Hematopoietic multipotent progenitor cell (in vitro differentiated cells): ENCODE measurements around the gene POSTN. TPM values are rescaled to one million over a fixed set of nuclear protein-coding genes. Genes with fewer than 3 reads are reported as not detected.

Experiments
- DNase-seq, 3 donors: peaks; one replicate each; pipeline ENCODE4 v3.0.0-alpha.2; 2011 to 2015; ENCODE audit warnings: low read depth in 2 of 3, low spot score in 2 of 3
- total RNA-seq: library from RNA; depleted of rRNA; stranded (reverse); fragments of >200 nt; gene quantifications from one replicate; pipeline ENCODE4 v1.2.3, GENCODE V29; 2012

The POSTN gene, protein sequence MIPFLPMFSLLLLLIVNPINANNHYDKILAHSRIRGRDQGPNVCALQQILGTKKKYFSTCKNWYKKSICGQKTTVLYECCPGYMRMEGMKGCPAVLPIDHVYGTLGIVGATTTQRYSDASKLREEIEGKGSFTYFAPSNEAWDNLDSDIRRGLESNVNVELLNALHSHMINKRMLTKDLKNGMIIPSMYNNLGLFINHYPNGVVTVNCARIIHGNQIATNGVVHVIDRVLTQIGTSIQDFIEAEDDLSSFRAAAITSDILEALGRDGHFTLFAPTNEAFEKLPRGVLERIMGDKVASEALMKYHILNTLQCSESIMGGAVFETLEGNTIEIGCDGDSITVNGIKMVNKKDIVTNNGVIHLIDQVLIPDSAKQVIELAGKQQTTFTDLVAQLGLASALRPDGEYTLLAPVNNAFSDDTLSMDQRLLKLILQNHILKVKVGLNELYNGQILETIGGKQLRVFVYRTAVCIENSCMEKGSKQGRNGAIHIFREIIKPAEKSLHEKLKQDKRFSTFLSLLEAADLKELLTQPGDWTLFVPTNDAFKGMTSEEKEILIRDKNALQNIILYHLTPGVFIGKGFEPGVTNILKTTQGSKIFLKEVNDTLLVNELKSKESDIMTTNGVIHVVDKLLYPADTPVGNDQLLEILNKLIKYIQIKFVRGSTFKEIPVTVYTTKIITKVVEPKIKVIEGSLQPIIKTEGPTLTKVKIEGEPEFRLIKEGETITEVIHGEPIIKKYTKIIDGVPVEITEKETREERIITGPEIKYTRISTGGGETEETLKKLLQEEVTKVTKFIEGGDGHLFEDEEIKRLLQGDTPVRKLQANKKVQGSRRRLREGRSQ
- total RNA-seq = not detected

DNA sequence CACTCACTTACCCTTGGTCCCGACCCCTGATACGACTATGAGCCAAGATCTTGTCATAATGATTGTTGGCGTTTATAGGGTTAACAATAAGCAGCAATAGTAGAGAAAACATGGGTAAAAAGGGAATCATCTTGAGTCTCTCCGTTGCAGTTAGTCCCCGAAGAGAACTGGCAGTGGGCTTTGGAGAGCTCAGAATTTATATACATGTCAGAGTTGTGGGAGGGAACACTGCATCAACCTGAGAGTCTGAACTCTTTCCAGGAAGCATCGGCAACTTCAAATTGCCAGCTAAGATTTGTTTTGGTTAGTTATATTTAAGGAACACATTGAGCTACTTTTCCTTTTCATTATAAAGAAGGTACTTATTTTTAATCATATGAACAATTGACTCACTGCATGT, at the start of gene POSTN:
Gene POSTN (minus strand): TSS at position 172 of the 400 bp plus-strand sequence. CDS start 42 bp downstream, at position 130.
- no peak for DNase-seq

DNA sequence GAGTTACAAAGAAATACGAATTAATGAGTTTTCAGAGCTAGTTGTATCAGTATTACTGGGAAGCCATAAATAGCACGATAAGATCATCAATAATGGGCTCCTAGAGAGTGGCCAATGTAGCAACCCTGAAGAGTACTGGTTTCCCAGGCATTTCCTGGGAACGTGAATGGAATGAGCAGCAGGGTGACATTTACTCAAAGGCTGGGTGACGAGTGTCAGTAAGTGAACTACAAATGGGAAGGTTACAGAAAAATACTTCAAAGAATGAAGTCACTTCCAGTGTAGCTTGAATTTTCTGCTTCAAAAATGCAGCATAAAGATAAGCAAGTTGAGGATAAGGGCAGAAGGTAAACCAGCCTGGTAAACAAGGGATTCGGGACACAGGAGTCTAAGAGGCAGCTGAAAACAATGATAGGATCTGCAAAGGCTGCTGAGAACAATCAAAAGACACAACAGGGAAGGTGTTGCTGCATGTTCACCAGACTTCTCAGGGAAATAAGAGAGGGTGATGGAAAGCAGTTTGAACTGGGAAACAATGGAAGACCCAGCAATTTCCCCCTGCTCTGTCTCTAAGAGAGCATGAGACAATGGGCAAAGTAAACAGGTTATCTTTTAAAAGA, 48.6 kb upstream of the POSTN start:
- DNase-seq = no peak

DNA sequence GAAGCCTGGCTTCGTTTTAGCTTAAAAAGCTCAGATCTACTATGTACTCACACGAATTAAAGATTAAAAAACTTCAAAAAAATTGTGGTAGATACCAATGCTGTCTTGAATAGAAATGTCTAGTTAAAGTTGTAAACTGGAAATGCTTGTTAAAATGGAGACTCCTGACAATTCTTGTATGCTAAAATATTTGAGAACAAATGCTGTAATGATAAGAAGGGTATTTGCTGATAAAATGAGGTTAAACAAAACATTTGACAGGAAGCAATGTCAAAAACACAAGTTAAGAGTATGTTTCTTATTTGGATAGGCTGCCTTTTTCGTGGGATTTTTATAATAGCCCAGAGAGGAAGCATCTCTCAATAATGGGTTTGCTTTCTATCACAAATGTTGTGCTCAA, 48.0 kb upstream of the POSTN start:
- no peak for DNase-seq

DNA sequence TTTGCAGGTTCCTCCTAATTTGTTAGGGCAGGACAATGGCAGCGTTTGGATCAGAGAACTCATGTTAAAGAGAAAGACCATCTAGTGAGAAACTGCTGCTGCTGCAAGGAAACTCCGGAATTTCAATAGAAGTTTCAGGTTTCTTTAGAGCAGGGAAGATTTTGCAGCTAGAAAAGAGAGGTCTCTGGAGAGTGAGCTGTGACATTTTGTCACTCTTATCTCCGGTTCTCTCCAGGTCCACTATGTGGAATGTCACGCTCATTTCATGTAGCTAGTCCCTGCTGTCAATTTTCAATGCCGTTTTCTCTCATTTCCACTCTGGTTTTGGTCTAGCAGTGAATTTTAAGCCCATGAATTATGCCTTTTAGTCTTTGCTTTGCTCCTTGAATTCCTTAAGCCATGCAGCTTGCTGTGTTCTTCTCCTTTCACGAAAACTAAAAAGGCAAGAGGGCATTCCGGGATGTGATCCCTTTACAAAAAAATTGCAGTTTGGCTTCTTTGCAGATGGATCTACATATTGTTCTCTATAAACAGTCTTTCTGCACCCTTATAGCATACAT, 46.7 kb upstream of the POSTN start:
- no peak for DNase-seq

DNA sequence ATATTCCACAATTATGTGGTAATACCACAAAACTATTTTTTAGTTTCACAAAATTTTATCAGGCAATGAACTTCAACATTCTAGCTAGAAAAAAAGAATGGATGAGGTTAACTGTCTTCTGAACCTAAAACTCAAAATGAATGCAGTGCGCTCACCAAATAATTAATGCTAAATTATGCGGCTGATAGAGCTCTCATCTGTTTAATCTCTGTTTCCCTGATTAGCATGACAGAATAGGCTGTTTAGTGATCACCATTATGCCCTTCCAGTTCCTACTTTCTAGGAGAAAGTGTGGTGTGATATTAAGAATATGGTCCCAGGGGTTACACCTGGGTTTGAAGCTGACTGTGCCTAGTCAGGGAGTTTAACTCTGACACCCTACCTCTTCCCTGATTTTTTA, 42.8 kb upstream of the POSTN start:
- DNase-seq = no peak

DNA sequence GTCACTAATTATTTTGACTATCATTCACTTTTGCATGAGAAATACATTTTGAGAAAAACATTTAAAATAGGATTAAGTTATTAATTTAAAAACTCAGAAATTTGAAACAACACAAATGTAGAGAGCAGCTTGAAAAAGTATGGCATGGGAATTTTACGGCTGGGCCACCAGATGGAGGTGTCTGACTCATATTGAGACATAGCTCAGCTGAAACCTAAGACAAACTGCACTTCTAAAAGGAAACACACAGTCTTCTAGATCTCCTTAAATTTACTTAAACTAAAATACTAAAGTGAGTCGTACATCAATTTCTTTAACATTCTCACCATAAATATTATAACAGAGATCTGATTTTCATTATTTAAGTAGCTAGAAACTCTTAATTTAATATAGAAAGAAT, 41.9 kb upstream of the POSTN start:
- no peak for DNase-seq

DNA sequence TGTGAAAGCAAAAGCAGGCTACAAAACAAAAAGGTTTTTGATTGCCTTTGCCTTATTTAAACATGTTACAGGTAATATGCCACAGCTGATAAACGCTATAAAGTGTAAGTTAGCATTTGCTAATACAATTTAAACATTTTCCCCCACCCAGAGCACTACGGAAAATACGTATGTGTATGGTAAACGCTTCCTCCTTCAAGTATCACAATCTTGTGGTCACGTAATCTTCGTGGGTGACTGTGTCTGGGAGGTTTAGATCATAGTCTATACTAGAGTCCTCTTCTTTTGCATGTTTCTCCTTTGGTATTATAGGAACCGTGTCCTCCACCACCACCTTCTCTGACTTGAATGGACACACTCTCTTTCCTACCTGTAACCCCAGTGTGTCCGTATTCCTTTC, 38.1 kb upstream of the POSTN start:
- no peak for DNase-seq

DNA sequence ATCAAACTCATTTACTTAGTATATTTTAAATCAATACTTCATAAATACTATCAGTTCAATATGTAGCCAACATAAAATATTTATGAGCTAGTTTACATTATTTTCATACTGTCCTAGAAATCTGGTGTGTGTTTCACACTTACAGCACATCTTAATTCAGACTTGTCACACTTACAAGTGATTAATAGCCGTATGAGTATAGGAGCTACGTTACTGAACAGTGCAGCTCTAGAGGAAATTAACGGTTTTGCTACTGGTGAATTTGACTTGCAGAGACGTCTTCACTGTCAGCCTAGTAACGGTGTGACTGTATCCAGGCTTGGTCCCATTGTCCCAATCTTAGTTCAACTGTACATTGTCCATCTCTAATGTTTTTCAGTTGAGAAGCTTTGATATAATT, 33.7 kb upstream of the POSTN start:
- DNase-seq = no peak

DNA sequence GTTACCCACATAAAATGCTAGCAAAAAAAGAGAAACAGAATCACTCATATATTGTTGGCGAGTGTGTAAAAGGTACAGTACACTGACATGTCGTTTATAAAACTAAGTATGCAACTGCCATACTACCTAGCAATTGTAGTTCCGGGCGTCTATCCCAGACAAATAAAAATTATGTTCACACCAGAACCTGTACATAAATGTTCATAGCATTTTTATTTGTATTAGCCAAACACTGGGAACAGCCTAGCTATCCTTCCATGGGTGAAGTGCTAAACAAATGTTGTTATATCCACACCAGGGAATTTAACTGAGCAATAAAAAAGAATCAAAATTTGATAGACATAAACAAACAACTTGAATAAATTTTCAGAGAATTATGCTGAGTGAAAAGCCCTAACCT, 28.9 kb upstream of the POSTN start:
- DNase-seq = no peak

DNA sequence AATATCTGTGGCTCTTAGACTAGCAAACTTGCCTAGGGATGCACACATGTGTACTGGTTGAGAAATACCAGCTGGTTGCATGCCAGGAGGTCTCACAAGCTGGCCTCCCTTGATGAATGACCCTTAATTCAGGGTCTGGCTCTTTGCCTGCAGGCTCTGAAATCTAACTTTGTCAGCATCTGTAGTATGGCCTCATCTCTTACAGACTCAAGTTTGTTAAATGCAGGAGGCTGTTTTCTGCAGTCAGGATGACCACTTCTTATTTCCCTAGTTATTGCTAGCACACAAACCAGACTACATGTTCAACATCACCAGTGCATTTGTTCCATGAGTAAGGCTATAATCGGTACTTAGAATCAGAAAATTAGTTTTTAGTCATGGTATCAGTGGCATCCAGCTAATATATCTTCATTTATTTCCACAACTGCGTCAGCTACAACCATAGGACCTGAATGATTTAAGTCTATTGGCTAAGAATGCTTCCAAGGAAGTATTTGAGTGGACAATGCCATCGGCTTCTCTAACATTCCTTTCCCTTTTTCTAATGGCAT, 23.3 kb upstream of the POSTN start:
- DNase-seq = no peak

DNA sequence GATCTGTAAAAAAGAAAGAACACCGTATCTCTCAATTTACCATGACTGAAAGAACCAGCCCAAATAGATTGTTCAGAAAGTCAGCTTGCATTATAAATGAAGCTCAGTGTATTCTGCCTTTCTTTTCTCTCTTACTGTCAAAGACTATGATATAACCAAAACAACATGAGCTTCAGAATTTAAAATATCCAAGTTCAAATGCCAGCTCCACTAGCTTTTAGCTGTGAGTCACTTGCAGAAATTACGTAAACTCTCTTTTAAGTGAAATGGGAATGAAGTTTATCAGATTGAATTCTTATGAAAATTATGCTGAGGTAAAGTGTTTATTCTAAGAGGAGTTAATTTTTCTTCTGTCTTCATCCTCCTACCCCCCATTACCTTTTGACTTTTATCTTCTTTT, 20.0 kb upstream of the POSTN start:
- no peak for DNase-seq

DNA sequence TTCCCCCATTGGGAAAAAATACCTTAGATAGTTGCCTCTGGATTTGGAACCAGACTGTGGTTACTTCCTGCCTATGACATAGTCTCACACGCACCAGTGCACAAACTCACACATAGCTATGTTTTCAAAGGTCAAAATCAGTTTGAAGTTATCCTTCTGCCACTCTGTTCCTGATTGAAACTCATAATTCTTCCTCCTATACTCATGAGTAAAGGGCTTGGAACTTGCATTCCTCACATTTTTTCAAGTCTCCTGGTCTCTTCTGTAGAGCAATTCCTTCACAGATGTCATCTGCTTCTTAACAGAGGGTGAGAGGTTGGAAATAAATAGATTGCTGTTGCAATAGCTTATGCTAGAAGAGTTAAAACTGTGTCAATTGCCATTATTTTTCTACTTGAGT, 18.6 kb upstream of the POSTN start:
- DNase-seq = no peak

DNA sequence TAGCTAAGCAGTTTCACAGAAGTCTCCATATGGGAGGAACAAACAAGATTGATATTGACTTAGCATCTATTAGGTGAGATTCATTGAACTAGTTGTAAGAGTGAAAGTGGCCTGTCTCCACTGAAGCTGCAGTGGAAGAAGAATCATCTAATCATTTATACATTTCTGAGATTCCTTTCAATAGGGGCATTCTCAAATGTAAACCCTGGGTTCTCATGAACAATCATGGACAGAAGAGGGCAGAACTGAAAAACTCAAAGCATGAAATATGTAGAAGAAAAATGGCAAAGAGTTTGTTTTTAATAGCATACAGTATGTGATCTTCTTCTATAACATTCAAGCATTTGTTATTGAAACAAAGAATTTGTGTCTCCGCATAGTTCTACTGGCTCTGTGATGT, 17.6 kb upstream of the POSTN start:
- no peak for DNase-seq

DNA sequence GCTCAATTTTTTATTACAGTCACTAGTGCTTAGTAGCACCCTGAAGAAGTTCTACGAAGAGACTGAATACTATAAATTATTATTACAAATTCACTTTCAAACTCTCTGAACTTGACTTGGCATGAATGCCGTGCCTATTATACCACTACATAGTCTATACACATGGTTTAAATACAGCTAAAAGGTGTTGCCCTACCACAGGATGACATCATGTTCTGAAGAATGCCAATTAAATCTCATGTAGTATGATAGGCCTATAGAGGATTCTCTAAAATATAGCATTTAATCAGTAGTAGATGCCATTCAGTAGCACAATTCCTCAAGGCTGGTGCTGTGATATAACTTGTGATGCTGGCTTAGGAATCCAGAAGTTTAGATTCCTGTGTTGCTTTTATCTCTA, 16.7 kb upstream of the POSTN start:
- DNase-seq = no peak

DNA sequence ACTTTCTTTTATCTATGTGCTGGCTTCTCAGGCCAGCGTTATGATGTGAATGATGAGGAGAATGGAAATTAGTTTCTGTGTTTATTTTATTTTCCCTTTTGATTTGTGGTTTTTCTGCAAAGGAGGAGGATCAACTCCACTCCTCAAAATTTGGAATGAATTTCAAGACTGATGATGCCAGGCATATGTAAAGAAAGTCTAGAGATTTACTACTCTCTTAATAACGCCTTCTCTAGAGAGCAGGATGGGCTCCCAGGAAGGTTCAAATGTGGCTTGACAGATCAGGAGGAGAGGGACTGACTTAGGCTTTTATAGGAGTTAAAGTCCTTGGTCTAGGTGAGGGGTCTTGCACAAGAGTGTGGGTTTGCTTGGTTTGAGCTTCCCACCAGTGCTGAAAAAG, 15.1 kb upstream of the POSTN start:
- DNase-seq = no peak

DNA sequence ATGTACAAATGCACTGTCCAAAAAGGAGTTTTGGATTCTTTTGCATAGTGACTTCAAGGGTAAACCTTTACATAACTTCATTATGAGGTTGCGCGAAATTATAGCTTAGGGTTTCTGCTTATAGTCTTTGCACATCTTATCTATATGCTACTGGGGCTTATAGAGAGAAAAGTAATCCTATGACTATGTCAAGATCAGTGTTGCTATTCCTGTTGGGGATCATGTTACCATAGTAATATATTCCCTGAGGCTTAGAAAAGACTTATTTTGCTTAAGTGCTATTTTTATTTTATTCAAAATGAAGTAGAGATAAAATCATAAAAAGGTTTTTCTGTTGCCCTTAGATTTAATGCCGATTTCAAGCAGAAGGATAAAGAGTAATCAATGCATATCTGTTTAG, 14.7 kb upstream of the POSTN start:
- no peak for DNase-seq

DNA sequence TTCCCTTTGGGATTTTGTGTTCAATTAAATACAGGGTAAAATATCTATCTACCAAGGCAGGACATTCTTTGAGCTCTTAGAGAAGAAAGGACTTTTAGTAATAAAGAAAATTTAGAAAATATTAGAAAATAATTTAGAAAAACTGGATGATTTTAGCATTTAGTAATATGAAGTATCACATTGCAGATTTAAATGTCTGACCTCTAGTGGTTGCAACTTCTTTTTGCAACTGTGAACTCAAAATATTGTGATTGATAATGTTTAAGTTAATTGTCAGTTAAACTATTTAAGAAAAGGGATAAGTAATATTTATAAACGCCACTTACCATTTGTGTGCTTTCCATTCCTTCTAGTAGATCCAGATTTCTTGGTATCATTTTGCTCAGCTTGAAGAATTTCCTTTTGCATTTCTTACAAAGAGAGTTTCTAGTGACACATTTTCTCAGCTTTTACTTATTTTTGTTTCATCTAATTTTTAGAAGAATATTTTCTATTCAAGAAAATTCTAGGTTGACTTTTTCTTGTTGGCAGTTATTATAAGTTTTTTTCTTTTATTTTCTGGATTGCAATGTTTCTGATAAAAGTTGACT, 10.3 kb upstream of the POSTN start:
- no peak for DNase-seq

DNA sequence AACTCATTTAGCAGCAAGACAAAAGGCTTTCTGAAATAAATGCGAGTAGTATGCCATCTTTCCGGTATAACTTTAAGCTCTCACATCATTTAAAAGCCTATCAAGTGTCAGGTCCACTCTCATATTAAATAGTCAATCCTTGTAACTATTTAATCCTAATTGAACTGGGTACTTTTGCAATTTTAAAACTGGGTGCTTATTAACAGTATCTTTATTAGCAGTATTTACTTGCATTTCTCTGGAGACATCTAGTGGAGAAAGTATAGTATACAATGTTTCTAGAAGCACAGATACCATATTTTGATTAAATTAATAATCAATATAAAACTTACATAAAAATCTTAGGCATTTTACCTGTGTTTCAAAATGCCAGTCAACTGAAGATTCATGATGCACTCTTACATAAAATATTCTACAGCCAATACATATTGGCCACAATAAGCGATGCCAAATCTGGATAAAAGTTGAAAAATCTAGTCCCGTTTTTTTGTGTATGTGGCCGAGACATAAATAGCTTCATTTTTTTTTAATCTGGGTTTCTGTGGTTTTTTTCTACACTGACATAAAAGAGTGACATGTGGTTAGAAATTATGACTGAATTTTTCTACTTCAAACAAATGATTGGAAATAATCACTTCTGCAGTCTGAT, 4.3 kb upstream of the POSTN start:
- no peak for DNase-seq

DNA sequence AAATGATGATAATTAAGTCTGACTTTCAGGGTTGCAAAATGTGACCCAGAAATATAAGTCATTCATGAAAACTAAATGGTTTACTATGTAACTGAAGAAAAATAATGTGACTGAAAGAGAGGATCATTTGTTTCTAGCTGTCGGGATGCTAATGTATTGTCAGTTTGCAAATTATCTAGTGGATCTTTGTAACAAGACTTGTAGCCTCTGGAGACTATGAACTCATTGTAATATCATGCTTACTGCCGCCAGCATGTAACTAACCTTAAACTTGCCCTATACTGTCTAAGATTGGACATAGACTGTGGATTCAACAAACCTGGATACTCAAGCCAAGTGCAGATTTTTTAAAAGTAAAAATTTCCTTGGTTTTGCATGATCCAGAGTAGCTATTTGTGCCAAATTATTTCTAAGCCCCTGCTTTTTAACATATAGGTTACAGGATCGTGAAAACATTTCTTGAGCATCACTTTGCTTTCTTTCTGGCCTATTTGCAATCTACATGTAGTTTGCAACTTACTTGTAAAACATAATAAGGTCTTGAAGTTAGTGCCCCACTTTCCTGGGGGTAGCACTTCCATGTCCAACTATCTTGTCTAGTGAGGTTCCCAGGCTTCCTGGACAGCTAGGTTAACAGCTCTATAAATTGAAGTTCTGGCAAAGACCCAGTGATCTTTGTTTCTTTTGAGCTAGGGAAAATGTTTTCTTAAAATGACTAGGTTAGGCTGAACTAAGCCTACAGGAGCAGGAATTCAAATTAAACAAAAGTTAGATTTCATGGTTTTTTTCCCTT, 3.3 kb upstream of the POSTN start:
- no peak for DNase-seq
